ENCODE results near the gene CSK. TPM values are rescaled to one million over a fixed set of nuclear protein-coding genes. Genes with fewer than 3 reads are reported as not detected.

The CSK gene
- total and polyA plus RNA-seq, 2 donors from 2014 or later: 18.9 to 58.8 TPM

- no peak overlapping the region for H3K4me3 ChIP-seq (ENCODE audit: low read length in 3 of 3)
- DNase-seq (no peak), FAIRE-seq (no peak)
- H3K4me1 ChIP-seq (ENCODE audit: control insufficient read depth in 2 of 3, insufficient read depth in 2 of 3, low read depth in 1 of 3, low read length in 3 of 3): peaks cover 0 to 27% (median 25%) of the 10 kb centered on the region in 3 donors
- no peaks in the 10 kb centered on the region for H3K9me3 ChIP-seq (ENCODE audit: control insufficient read depth in 2 of 3, insufficient read depth in 1 of 3, low read length in 3 of 3)
- intact Hi-C loops (cut with DNase I): no loop called here
- no peaks in the 10 kb centered on the region for H3K27me3 ChIP-seq (ENCODE audit: control insufficient read depth, insufficient read depth, low read length)
- peaks cover 0 to 45% (median 26%) of the 10 kb centered on the region in 3 donors for H3K36me3 ChIP-seq (ENCODE audit: control insufficient read depth in 2 of 3, insufficient read depth in 3 of 3, low read length in 3 of 3)
- no peak overlapping the region for H3K27ac ChIP-seq (ENCODE audit: low read depth in 2 of 2, low read length in 2 of 2)
- no peak for TF ChIP-seq CTCF (IDR thresholded peaks at IDR 0.05; ENCODE audit: borderline replicate concordance, extremely low read depth, insufficient read depth)
- H3K9ac ChIP-seq (ENCODE audit: low read length in 3 of 3): no peak overlapping the region
These were observed 70.1 kb downstream of the CSK start for GRCh38 chr15:74851960-74852359.

Small RNA genes lying within 50 kb of the gene (microRNA-seq; reads per million reads assigned to microRNA genes)
- gene MIR4513 (not detected), gene MIR6882 (1.0 reads per million)

Other genes with a start within 250 kb of the CSK start
- gene ARID3B, start 240.9 kb upstream of the CSK start, total RNA-seq: 6.2 TPM
- gene ARID3B, start 240.9 kb upstream of the CSK start, polyA plus RNA-seq (ENCODE audit: insufficient read depth, low read depth, low replicate concordance): 2.3 TPM
- 66.3 TPM for gene CLK3, start 166.2 kb upstream of the CSK start, total RNA-seq
- 54.1 TPM for gene CLK3, start 166.2 kb upstream of the CSK start, polyA plus RNA-seq (ENCODE audit: insufficient read depth, low read depth, low replicate concordance)
- 27.7 TPM for gene EDC3, start 86.1 kb upstream of the CSK start, total RNA-seq
- gene EDC3, start 86.1 kb upstream of the CSK start, polyA plus RNA-seq (ENCODE audit: insufficient read depth, low read depth, low replicate concordance): 11.5 TPM
- 0.13 TPM for gene CYP1A1, start 56.6 kb upstream of the CSK start, total RNA-seq
- 0.26 TPM for gene CYP1A1, start 56.6 kb upstream of the CSK start, polyA plus RNA-seq (ENCODE audit: insufficient read depth, low read depth, low replicate concordance)
- not detected for gene CYP1A2, start 33.2 kb upstream of the CSK start, total RNA-seq
- not detected for gene CYP1A2, start 33.2 kb upstream of the CSK start, polyA plus RNA-seq (ENCODE audit: insufficient read depth, low read depth, low replicate concordance)
- not detected for gene LMAN1L, start 30.8 kb downstream of the CSK start, total RNA-seq
- gene LMAN1L, start 30.8 kb downstream of the CSK start, polyA plus RNA-seq (ENCODE audit: insufficient read depth, low read depth, low replicate concordance): not detected
- not detected for gene CPLX3, start 44.5 kb downstream of the CSK start, total RNA-seq
- gene CPLX3, start 44.5 kb downstream of the CSK start, polyA plus RNA-seq (ENCODE audit: insufficient read depth, low read depth, low replicate concordance): not detected
- 36.1 TPM for gene ULK3, start 61.1 kb downstream of the CSK start, total RNA-seq
- gene ULK3, start 61.1 kb downstream of the CSK start, polyA plus RNA-seq (ENCODE audit: insufficient read depth, low read depth, low replicate concordance): 34.5 TPM
- gene SCAMP2, start 91.3 kb downstream of the CSK start, total RNA-seq: 102 TPM
- 87.9 TPM for gene SCAMP2, start 91.3 kb downstream of the CSK start, polyA plus RNA-seq (ENCODE audit: insufficient read depth, low read depth, low replicate concordance)
- 33.7 TPM for gene MPI, start 108.0 kb downstream of the CSK start, total RNA-seq
- gene MPI, start 108.0 kb downstream of the CSK start, polyA plus RNA-seq (ENCODE audit: insufficient read depth, low read depth, low replicate concordance): 52.0 TPM
- gene FAM219B, start 124.8 kb downstream of the CSK start, total RNA-seq: 76.5 TPM
- gene FAM219B, start 124.8 kb downstream of the CSK start, polyA plus RNA-seq (ENCODE audit: insufficient read depth, low read depth, low replicate concordance): 41.7 TPM
- gene COX5A, start 156.0 kb downstream of the CSK start, total RNA-seq: 150 TPM
- 701 TPM for gene COX5A, start 156.0 kb downstream of the CSK start, polyA plus RNA-seq (ENCODE audit: insufficient read depth, low read depth, low replicate concordance)
- gene RPP25, start 174.7 kb downstream of the CSK start, total RNA-seq: 7.2 TPM
- gene RPP25, start 174.7 kb downstream of the CSK start, polyA plus RNA-seq (ENCODE audit: insufficient read depth, low read depth, low replicate concordance): 7.3 TPM
- gene SCAMP5, start 213.5 kb downstream of the CSK start, total RNA-seq: 13.4 TPM
- 29.5 TPM for gene SCAMP5, start 213.5 kb downstream of the CSK start, polyA plus RNA-seq (ENCODE audit: insufficient read depth, low read depth, low replicate concordance)
- 16.3 TPM for gene PPCDC, start 241.5 kb downstream of the CSK start, total RNA-seq
- gene PPCDC, start 241.5 kb downstream of the CSK start, polyA plus RNA-seq (ENCODE audit: insufficient read depth, low read depth, low replicate concordance): 25.3 TPM